K562 (cell line): ENCODE results near the gene ZSCAN21.

Experiments
- CREM ChIP-seq: IDR thresholded peaks from 2 replicates; pipeline ENCODE4 v1.6.1; 2014; ENCODE audit warnings: antibody characterized with exemption, low read depth
- EHMT2 ChIP-seq: fragments of 450-650 bp; IDR thresholded peaks from 2 replicates; pipeline ENCODE4 v1.6.1; 2018; ENCODE audit warnings: antibody characterized with exemption
- EP300 ChIP-seq: IDR thresholded peaks from 2 replicates; pipeline ENCODE4 v1.6.1; 2012; ENCODE audit warnings: low read length, improper control_type of control experiment
- POLR2G ChIP-seq: fragments of 200-400 bp; formaldehyde crosslinking; IDR thresholded peaks from 2 replicates; pipeline ENCODE4 v1.6.1; 2017; ENCODE audit warnings: low read depth, mild to moderate bottlenecking, antibody characterized with exemption, low read length, moderate library complexity
- PPARD ChIP-seq: fragments of 250-450 bp; sonication (Bioruptor Pico); IDR thresholded peaks from 2 replicates; pipeline ENCODE4 v1.8.0; 2022; ENCODE audit warnings: inconsistent platforms, mild to moderate bottlenecking, moderate library complexity
- SMAD1 ChIP-seq: fragments of 150-350 bp; IDR thresholded peaks from 2 replicates; pipeline ENCODE4 v1.6.1; 2014; ENCODE audit warnings: low read length, low read depth; ENCODE audit not compliant: partially characterized antibody
- SRSF9 ChIP-seq: fragments of 200-400 bp; formaldehyde crosslinking; IDR thresholded peaks from 2 replicates; pipeline ENCODE4 v1.6.1; 2017; ENCODE audit warnings: low read depth, low read length, borderline replicate concordance
- USF1 ChIP-seq: sonication (generic); formaldehyde crosslinking; IDR thresholded peaks from 2 replicates; pipeline ENCODE4 v1.9.0; 2022; ENCODE audit warnings: mild to moderate bottlenecking, missing genetic modification reagents
- ZNF121 ChIP-seq: sonication (generic); formaldehyde crosslinking; conservative IDR thresholded peaks from 2 replicates; pipeline ENCODE4 v1.8.0; 2022; ENCODE audit warnings: missing genetic modification reagents
- TF ChIP-seq, protein P1 (sequence below): sonication (generic); formaldehyde crosslinking; IDR thresholded peaks from 2 replicates; pipeline ENCODE4 v1.4.0; 2020; ENCODE audit warnings: mild to moderate bottlenecking, missing genetic modification reagents
- TF ChIP-seq, protein P2 (sequence below): fragments of 250-450 bp; sonication (Bioruptor Pico); IDR thresholded peaks from 2 replicates; pipeline ENCODE4 v1.5.0; 2020; ENCODE audit warnings: mild to moderate bottlenecking

DNA sequence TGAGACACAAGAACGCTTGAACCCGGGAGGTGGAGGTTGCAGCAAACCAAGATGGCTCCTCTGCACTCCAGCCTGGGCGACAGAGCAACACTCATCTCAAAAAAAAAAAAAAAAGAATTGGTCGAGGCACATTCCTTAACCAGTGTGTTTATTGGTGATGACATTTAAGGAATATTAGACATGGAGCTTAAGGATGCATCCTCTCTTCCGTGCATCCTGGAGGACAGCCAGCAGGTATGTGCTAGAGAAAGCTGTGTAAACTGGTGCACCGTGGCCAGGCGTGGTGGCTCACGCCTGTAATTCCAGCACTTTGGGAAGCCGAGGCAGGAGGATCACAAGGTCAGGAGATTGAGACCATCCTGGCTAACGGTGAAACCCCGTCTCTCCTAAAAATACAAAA lies 22.4 kb upstream of the ZSCAN21 start:
- TF ChIP-seq PPARD (CRISPR knock-in tag) = no peak
- no peak for TF ChIP-seq USF1 (CRISPR knock-in tag)
- TF ChIP-seq SRSF9 = no peak
- TF ChIP-seq EHMT2 = no peak
- no peak for TF ChIP-seq SMAD1
- TF ChIP-seq POLR2G = no peak
- TF ChIP-seq CREM = no peak
- TF ChIP-seq, protein P1, sequence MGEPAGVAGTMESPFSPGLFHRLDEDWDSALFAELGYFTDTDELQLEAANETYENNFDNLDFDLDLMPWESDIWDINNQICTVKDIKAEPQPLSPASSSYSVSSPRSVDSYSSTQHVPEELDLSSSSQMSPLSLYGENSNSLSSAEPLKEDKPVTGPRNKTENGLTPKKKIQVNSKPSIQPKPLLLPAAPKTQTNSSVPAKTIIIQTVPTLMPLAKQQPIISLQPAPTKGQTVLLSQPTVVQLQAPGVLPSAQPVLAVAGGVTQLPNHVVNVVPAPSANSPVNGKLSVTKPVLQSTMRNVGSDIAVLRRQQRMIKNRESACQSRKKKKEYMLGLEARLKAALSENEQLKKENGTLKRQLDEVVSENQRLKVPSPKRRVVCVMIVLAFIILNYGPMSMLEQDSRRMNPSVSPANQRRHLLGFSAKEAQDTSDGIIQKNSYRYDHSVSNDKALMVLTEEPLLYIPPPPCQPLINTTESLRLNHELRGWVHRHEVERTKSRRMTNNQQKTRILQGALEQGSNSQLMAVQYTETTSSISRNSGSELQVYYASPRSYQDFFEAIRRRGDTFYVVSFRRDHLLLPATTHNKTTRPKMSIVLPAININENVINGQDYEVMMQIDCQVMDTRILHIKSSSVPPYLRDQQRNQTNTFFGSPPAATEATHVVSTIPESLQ (CRISPR knock-in tag) = no peak
- no peak for TF ChIP-seq ZNF121 (CRISPR knock-in tag)
- TF ChIP-seq, protein P2, sequence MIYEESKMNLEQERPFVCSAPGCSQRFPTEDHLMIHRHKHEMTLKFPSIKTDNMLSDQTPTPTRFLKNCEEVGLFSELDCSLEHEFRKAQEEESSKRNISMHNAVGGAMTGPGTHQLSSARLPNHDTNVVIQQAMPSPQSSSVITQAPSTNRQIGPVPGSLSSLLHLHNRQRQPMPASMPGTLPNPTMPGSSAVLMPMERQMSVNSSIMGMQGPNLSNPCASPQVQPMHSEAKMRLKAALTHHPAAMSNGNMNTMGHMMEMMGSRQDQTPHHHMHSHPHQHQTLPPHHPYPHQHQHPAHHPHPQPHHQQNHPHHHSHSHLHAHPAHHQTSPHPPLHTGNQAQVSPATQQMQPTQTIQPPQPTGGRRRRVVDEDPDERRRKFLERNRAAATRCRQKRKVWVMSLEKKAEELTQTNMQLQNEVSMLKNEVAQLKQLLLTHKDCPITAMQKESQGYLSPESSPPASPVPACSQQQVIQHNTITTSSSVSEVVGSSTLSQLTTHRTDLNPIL = no peak
- TF ChIP-seq EP300 = no peak
